Astrocyte (in vitro differentiated cells and primary cell): ENCODE data around the gene CHAT. TPM values are rescaled to one million over a fixed set of nuclear protein-coding genes. Genes with fewer than 3 reads are reported as not detected.

Source experiments
- DNase-seq: peaks from one replicate; pipeline ENCODE4 v3.0.0-alpha.2; 2010; ENCODE audit warnings: low read depth
- FAIRE-seq: peaks from 2 replicates; lab custom pipeline; 2011; peaks lifted over from hg19 to GRCh38; lab: Jason Lieb, UNC
- H2AFZ ChIP-seq: 2 replicates; pipeline ENCODE4 v1.6.0; 2012; ENCODE audit warnings: low read depth, low read length, inconsistent platforms
- H3K27ac ChIP-seq: 2 replicates; pipeline ENCODE4 v1.5.1; 2011; ENCODE audit warnings: low read depth, low read length, inconsistent platforms
- H3K27me3 ChIP-seq: 2 replicates; pipeline ENCODE4 v1.6.0; 2011; ENCODE audit warnings: low read length, inconsistent platforms; ENCODE audit not compliant: insufficient read depth
- H3K36me3 ChIP-seq: 2 replicates; pipeline ENCODE4 v1.5.1; 2011; ENCODE audit warnings: low read length, inconsistent platforms; ENCODE audit not compliant: insufficient read depth
- H3K4me1 ChIP-seq: 2 replicates; pipeline ENCODE4 v1.5.1; 2011; ENCODE audit warnings: low read length, inconsistent platforms; ENCODE audit not compliant: insufficient read depth
- H3K4me2 ChIP-seq: 2 replicates; pipeline ENCODE4 v1.6.0; 2012; ENCODE audit warnings: low read length, inconsistent platforms
- H3K4me3 ChIP-seq: 2 replicates; pipeline ENCODE4 v1.5.1; 2011; ENCODE audit warnings: low read depth, mild to moderate bottlenecking, low read length, inconsistent platforms; ENCODE audit not compliant: insufficient read depth
- H3K79me2 ChIP-seq: 2 replicates; pipeline ENCODE4 v1.6.0; 2012; ENCODE audit warnings: mild to moderate bottlenecking, low read length, inconsistent platforms; ENCODE audit not compliant: insufficient read depth
- H3K9ac ChIP-seq: 2 replicates; pipeline ENCODE4 v1.6.0; 2012; ENCODE audit warnings: mild to moderate bottlenecking, low read length, inconsistent platforms
- H3K9me3 ChIP-seq: 2 replicates; pipeline ENCODE4 v1.5.1; 2012; ENCODE audit warnings: low read depth, mild to moderate bottlenecking, low read length, inconsistent platforms; ENCODE audit not compliant: insufficient read depth
- H4K20me1 ChIP-seq: 2 replicates; pipeline ENCODE4 v1.6.0; 2012; ENCODE audit warnings: low read length, inconsistent platforms; ENCODE audit not compliant: insufficient read depth
- H3K27ac Mint-ChIP-seq: one replicate; pipeline ENCODE4 v1.8.0; 2021; ENCODE audit warnings: mild to moderate bottlenecking, mixed read lengths; ENCODE audit not compliant: unreplicated experiment
- H3K27me3 Mint-ChIP-seq: one replicate; pipeline ENCODE4 v1.8.0; 2021; ENCODE audit warnings: low read depth, mixed read lengths; ENCODE audit not compliant: unreplicated experiment
- H3K36me3 Mint-ChIP-seq: one replicate; pipeline ENCODE4 v1.8.0; 2021; ENCODE audit warnings: low read depth, mixed read lengths; ENCODE audit not compliant: unreplicated experiment
- H3K4me1 Mint-ChIP-seq: one replicate; pipeline ENCODE4 v1.8.0; 2021; ENCODE audit warnings: low read depth, mixed read lengths; ENCODE audit not compliant: unreplicated experiment
- H3K4me3 Mint-ChIP-seq: one replicate; pipeline ENCODE4 v1.8.0; 2021; ENCODE audit warnings: mild to moderate bottlenecking, moderate library complexity, mixed read lengths; ENCODE audit not compliant: unreplicated experiment
- H3K9me3 Mint-ChIP-seq: one replicate; pipeline ENCODE4 v1.8.0; 2021; ENCODE audit warnings: mild to moderate bottlenecking, mixed read lengths; ENCODE audit not compliant: unreplicated experiment
- EZH2 ChIP-seq: IDR thresholded peaks from 2 replicates; pipeline ENCODE4 v1.6.1; 2012; ENCODE audit warnings: mild to moderate bottlenecking, low read length, inconsistent platforms; ENCODE audit not compliant: insufficient read depth
- total RNA-seq: library from RNA; stranded (reverse); gene quantifications from 2 replicates; pipeline ENCODE4 v1.2.1, GENCODE V29; 2021
- TF ChIP-seq, protein P1 (sequence below): IDR thresholded peaks from 2 replicates; pipeline ENCODE4 v1.5.1; 2011; ENCODE audit warnings: low read depth, mild to moderate bottlenecking, inconsistent platforms, low read length, moderate library complexity; ENCODE audit not compliant: insufficient read depth

CHAT gene
- total RNA-seq, 1 donor from 2014 or later = 1.00 TPM

DNA sequence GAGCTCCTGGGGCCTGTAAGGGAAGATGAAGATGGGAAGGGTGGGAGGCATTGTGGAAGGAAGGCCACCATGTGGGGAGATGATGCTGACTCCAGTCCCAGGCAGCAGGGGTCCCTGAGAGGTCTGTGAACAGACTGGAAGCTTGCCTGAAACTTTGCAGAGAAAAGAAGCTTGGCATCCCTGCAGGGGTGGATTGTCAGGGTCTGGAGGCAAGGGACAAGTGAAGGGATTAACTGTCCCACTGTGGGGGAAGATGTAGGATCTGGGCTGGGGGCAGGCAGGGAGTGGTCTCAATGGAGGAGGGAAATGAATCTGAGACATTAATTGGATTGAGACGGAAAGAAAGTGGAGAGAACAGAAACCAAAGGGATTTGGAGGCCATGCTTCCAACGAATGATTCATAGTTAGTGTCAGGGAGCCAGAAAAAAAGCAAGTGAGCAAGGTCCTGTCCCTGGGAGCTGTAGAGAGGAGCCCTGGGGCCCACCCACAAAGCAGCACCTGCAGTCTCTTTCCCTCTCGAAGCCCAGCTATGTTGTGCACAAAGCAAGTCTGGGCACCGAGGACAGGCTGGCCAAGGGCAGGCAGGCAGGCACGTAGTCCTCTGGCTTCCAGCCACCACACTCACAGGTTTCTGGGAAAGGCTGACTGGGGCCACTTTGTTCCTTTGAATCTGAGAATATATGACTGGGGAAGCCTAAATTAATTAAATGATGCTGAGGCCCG lies 8.5 kb upstream of the CHAT start:
- no peak for FAIRE-seq
- Histone ChIP-seq H3K4me1 (peaks cover under 1% of the 10 kb centered on the region), H3K27ac (no peak overlapping the region), H3K4me3 (no peak overlapping the region), H2AFZ (no peak overlapping the region), H3K27me3 (peaks cover 45% of the 10 kb centered on the region), H3K4me2 (no peak overlapping the region), H3K79me2 (no peaks in the 10 kb centered on the region), H3K36me3 (no peaks in the 10 kb centered on the region), H3K9ac (no peak overlapping the region), H3K9me3 (no peaks in the 10 kb centered on the region), H4K20me1 (no peaks in the 10 kb centered on the region)
- no peak for DNase-seq
- H3K4me3 Mint-ChIP-seq = no peak overlapping the region
- TF ChIP-seq, protein P1, sequence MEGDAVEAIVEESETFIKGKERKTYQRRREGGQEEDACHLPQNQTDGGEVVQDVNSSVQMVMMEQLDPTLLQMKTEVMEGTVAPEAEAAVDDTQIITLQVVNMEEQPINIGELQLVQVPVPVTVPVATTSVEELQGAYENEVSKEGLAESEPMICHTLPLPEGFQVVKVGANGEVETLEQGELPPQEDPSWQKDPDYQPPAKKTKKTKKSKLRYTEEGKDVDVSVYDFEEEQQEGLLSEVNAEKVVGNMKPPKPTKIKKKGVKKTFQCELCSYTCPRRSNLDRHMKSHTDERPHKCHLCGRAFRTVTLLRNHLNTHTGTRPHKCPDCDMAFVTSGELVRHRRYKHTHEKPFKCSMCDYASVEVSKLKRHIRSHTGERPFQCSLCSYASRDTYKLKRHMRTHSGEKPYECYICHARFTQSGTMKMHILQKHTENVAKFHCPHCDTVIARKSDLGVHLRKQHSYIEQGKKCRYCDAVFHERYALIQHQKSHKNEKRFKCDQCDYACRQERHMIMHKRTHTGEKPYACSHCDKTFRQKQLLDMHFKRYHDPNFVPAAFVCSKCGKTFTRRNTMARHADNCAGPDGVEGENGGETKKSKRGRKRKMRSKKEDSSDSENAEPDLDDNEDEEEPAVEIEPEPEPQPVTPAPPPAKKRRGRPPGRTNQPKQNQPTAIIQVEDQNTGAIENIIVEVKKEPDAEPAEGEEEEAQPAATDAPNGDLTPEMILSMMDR = no peak
- no peak for TF ChIP-seq EZH2
- H3K27me3 Mint-ChIP-seq = peaks cover 77% of the 10 kb centered on the region
- H3K36me3 Mint-ChIP-seq = peaks cover 4% of the 10 kb centered on the region
- H3K4me1 Mint-ChIP-seq = peaks cover 11% of the 10 kb centered on the region
- H3K27ac Mint-ChIP-seq = no peak overlapping the region
- H3K9me3 Mint-ChIP-seq = peaks cover 14% of the 10 kb centered on the region

DNA sequence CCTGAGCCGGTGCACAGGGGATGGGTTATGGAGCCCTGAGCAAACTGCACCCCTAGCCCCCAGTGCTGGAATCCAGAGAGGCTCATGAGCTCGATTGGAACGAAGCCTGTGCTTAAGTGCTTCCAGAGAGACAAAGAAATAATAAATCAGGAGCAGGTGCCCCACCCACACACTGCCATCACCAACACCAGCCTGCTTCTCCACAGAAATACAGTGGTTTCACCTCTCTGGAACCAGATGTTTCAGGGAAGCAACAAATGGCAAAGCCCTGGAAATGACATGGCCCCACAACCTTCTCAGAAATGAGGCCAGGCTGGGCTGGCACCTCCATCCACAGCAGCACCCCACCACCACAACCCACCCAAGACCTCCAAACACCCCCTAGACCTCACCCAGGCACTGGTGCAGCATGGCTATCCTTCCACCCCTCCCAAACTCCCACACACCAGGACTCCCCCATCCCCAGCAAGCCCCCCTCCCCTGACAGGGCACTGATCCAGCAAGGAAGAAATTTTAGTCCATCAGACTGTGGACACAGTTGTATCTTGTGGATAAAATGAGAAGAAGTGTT lies 7.8 kb upstream of the CHAT start:
- H3K9me3 Mint-ChIP-seq = peaks cover 13% of the 10 kb centered on the region
- Histone ChIP-seq H3K4me3 (no peak overlapping the region), H3K79me2 (no peaks in the 10 kb centered on the region), H3K4me1 (peaks cover 5% of the 10 kb centered on the region), H3K4me2 (no peak overlapping the region), H3K27me3 (peaks cover 52% of the 10 kb centered on the region), H3K9ac (no peak overlapping the region), H3K36me3 (no peaks in the 10 kb centered on the region), H3K27ac (no peak overlapping the region), H4K20me1 (no peaks in the 10 kb centered on the region), H2AFZ (no peak overlapping the region), H3K9me3 (peaks cover 2% of the 10 kb centered on the region)
- peaks cover 4% of the 10 kb centered on the region for H3K36me3 Mint-ChIP-seq
- peaks cover 75% of the 10 kb centered on the region for H3K27me3 Mint-ChIP-seq
- TF ChIP-seq, protein P1 = no peak
- TF ChIP-seq EZH2 = no peak
- FAIRE-seq (no peak), DNase-seq (no peak)
- H3K4me3 Mint-ChIP-seq = no peak overlapping the region
- peaks cover 5% of the 10 kb centered on the region for H3K4me1 Mint-ChIP-seq
- no peak overlapping the region for H3K27ac Mint-ChIP-seq
